A673 (cell line): ENCODE results near the gene RIC1. TPM values are rescaled to one million over a fixed set of nuclear protein-coding genes. Genes with fewer than 3 reads are reported as not detected.

Experiments used
- BruUV-seq: library from RNA; stranded (reverse); fragments of 400-500 nt; replicated peaks from 2 replicates; lab custom pipeline; 2021; lab: Mats Ljungman, UMichigan
- CTCF ChIA-PET: fragments of 300-600 bp; sonication (Branson Sonifier 250); formaldehyde crosslinking; loops from one replicate; lab custom pipeline; 2022; ENCODE audit warnings: antibody characterized with exemption; lab: Charles Lee
- POLR2A ChIA-PET: fragments of 300-600 bp; sonication (Branson Sonifier 250); formaldehyde crosslinking; loops from one replicate; lab custom pipeline; 2022; ENCODE audit warnings: antibody characterized with exemption; ENCODE audit not compliant: low non-redundant PET; lab: Charles Lee
- DNase-seq: peaks from one replicate; pipeline ENCODE4 v3.0.0-alpha.2; 2015; ENCODE audit warnings: low spot score
- H3K27ac ChIP-seq: fragments of 200-600 bp; sonication (generic); 2 replicates; pipeline ENCODE4 v1.5.1; 2016; ENCODE audit warnings: mixed run types, low read depth, mild to moderate bottlenecking, mixed read lengths, antibody characterized with exemption, low read length; ENCODE audit not compliant: poor library complexity, severe bottlenecking
- H3K27me3 ChIP-seq: fragments of 200-600 bp; sonication (generic); replicated peaks from 2 replicates; pipeline ENCODE4 v1.6.1; 2017; ENCODE audit warnings: mixed run types, low read depth, mild to moderate bottlenecking, mixed read lengths, antibody characterized with exemption, low read length; ENCODE audit not compliant: insufficient read depth, poor library complexity
- H3K36me3 ChIP-seq: fragments of 200-600 bp; sonication (generic); 2 replicates; pipeline ENCODE4 v1.6.1; 2016; ENCODE audit warnings: mixed run types, mild to moderate bottlenecking, mixed read lengths, antibody characterized with exemption, low read length; ENCODE audit not compliant: insufficient read depth, poor library complexity, severe bottlenecking
- H3K4me1 ChIP-seq: fragments of 200-600 bp; sonication (generic); 2 replicates; pipeline ENCODE4 v1.6.1; 2017; ENCODE audit warnings: mixed run types, mild to moderate bottlenecking, mixed read lengths, antibody characterized with exemption, low read length; ENCODE audit not compliant: insufficient read depth, poor library complexity, severe bottlenecking
- H3K4me3 ChIP-seq: fragments of 200-600 bp; sonication (generic); 2 replicates; pipeline ENCODE4 v1.5.1; 2016; ENCODE audit warnings: low read depth, mixed run types, mild to moderate bottlenecking, mixed read lengths, low read length; ENCODE audit not compliant: poor library complexity, severe bottlenecking
- H3K9me3 ChIP-seq: fragments of 200-600 bp; sonication (generic); 2 replicates; pipeline ENCODE4 v1.6.1; 2016; ENCODE audit warnings: mixed run types, low read depth, mild to moderate bottlenecking, mixed read lengths, antibody characterized with exemption, low read length; ENCODE audit not compliant: poor library complexity, severe bottlenecking
- EZH2 ChIP-seq: fragments of 200-600 bp; sonication (generic); IDR thresholded peaks from 2 replicates; pipeline ENCODE4 v1.6.1; 2017; ENCODE audit warnings: borderline replicate concordance, low read depth, mild to moderate bottlenecking, mixed read lengths, antibody characterized with exemption, low read length; ENCODE audit not compliant: poor library complexity, severe bottlenecking
- intact Hi-C: fragments of 100-400 bp; cut with micrococcal nuclease; formaldehyde crosslinking; loops from one replicate; pipeline ENCODE4 v1.10.0; 2022; ENCODE audit not compliant: unreplicated experiment
- total RNA-seq: library from RNA; stranded (reverse); gene quantifications from 2 replicates; pipeline ENCODE4 v1.2.3, GENCODE V29; 2021
- TF ChIP-seq, protein P1 (sequence below): fragments of 300-800, 200-600 bp; sonication (generic); conservative IDR thresholded peaks from 2 replicates; pipeline ENCODE4 v1.5.1; 2017; ENCODE audit warnings: low read depth, mild to moderate bottlenecking, antibody characterized with exemption, low read length, moderate library complexity, mixed read lengths

Gene RIC1
- total RNA-seq, 1 experiment from 2014 or later: 23.3 TPM

DNA sequence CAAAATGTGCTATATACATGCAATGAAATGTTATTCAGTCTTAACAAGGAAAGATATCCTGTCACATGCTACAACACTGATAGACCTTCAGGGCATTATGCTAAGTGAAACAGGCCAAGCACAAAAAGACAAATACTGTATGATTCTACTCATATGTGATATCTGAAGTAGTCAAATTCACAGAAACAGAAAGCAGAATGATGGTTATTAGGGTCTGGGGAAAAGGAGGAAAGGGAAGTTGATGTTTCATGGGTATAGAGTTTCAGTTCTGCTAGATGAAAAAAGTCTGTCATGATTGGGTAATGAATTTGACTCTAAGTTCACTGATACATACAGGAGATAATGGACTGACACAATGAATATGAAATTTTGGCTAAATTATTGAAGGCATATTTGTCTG, 11.2 kb upstream of the RIC1 start:
- intact Hi-C loops: no loop called here
- no TSS peak for BruUV-seq

GRCh38 chr9:5620494-5620893, 8.4 kb upstream of the RIC1 start:
- BruUV-seq: no TSS peak
- ChIA-PET CTCF (no interaction called here), POLR2A (interaction anchor here (0.6 kb wide), 1 partner anchor 76 kb away, joined by 6 read pairs; no protein-coding TSS in a partner anchor)
- no peaks in the 10 kb centered on the region for H3K9me3 ChIP-seq
- H3K4me1 ChIP-seq: peaks cover 8% of the 10 kb centered on the region
- TF ChIP-seq, protein P1, sequence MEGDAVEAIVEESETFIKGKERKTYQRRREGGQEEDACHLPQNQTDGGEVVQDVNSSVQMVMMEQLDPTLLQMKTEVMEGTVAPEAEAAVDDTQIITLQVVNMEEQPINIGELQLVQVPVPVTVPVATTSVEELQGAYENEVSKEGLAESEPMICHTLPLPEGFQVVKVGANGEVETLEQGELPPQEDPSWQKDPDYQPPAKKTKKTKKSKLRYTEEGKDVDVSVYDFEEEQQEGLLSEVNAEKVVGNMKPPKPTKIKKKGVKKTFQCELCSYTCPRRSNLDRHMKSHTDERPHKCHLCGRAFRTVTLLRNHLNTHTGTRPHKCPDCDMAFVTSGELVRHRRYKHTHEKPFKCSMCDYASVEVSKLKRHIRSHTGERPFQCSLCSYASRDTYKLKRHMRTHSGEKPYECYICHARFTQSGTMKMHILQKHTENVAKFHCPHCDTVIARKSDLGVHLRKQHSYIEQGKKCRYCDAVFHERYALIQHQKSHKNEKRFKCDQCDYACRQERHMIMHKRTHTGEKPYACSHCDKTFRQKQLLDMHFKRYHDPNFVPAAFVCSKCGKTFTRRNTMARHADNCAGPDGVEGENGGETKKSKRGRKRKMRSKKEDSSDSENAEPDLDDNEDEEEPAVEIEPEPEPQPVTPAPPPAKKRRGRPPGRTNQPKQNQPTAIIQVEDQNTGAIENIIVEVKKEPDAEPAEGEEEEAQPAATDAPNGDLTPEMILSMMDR: no peak
- TF ChIP-seq EZH2: no peak
- no peak for DNase-seq
- H3K27ac ChIP-seq: no peak overlapping the region
- H3K36me3 ChIP-seq: no peaks in the 10 kb centered on the region
- intact Hi-C loops: no loop called here
- H3K4me3 ChIP-seq: no peak overlapping the region
- H3K27me3 ChIP-seq: no peaks in the 10 kb centered on the region

More for the DNA sequence above, 11.2 kb upstream of the RIC1 start:
- no peak overlapping the region for H3K4me3 ChIP-seq
- H3K9me3 ChIP-seq: no peaks in the 10 kb centered on the region
- no peaks in the 10 kb centered on the region for H3K4me1 ChIP-seq
- H3K27ac ChIP-seq: no peak overlapping the region
- POLR2A ChIA-PET: no interaction called here
- no peaks in the 10 kb centered on the region for H3K36me3 ChIP-seq
- no peaks in the 10 kb centered on the region for H3K27me3 ChIP-seq
- CTCF ChIA-PET: no interaction called here
- TF ChIP-seq, protein P1: no peak
- no peak for TF ChIP-seq EZH2
- DNase-seq: no peak

DNA sequence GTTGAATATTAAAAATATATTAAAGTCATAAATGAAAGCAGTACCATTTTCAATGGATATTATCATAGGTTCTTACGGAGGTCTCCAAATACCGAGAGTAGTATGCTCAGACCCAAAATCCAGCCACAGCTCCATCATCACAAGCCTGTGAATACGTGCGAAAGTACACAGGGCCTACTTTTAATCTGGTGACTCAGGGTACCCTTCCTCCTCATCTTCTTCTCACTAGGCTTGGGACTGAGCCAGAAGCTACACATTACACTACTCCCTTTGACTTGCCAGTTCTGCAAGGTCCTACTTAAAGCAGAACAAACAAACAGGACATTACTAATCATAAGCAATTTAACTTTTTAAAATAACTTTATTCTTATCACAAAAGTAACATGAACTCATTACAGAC, 7.6 kb upstream of the RIC1 start:
- no peak overlapping the region for H3K27ac ChIP-seq
- TF ChIP-seq, protein P1: no peak
- no peak for TF ChIP-seq EZH2
- BruUV-seq: no TSS peak
- peaks cover 12% of the 10 kb centered on the region for H3K4me1 ChIP-seq
- H3K4me3 ChIP-seq: no peak overlapping the region
- ChIA-PET POLR2A (no interaction called here), CTCF (no interaction called here)
- no peaks in the 10 kb centered on the region for H3K9me3 ChIP-seq
- intact Hi-C loops: no loop called here
- DNase-seq: no peak
- no peaks in the 10 kb centered on the region for H3K27me3 ChIP-seq
- H3K36me3 ChIP-seq: no peaks in the 10 kb centered on the region
